ENCODE results near the gene NEK5. TPM values are rescaled to one million over a fixed set of nuclear protein-coding genes. Genes with fewer than 3 reads are reported as not detected.

NEK5 gene
- total RNA-seq, 2 donors from 2014 or later, result 0.33 to 0.78 TPM

- ATAC-seq, result peak; percentile 5
- Histone ChIP-seq H3K4me3 (peak within 1 kb of the TSS; percentile 90 to 95), H3K27ac (peak within 1 kb of the TSS; percentile 8 to 76 (median 75)), H3K4me1 (peaks cover 15% of the 10 kb centered on the region), H3K36me3 (replicated peaks in 1 of 2; ENCODE audit: insufficient read depth in 1 of 2, low read depth in 2 of 2) (no peaks in the 10 kb centered on the region), H3K27me3 (no peaks in the 10 kb centered on the region), H3K9me3 (no peaks in the 10 kb centered on the region)
- TF ChIP-seq, protein P1, sequence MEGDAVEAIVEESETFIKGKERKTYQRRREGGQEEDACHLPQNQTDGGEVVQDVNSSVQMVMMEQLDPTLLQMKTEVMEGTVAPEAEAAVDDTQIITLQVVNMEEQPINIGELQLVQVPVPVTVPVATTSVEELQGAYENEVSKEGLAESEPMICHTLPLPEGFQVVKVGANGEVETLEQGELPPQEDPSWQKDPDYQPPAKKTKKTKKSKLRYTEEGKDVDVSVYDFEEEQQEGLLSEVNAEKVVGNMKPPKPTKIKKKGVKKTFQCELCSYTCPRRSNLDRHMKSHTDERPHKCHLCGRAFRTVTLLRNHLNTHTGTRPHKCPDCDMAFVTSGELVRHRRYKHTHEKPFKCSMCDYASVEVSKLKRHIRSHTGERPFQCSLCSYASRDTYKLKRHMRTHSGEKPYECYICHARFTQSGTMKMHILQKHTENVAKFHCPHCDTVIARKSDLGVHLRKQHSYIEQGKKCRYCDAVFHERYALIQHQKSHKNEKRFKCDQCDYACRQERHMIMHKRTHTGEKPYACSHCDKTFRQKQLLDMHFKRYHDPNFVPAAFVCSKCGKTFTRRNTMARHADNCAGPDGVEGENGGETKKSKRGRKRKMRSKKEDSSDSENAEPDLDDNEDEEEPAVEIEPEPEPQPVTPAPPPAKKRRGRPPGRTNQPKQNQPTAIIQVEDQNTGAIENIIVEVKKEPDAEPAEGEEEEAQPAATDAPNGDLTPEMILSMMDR (IDR thresholded peaks at IDR 0.05), result peak in 1 of 7 experiments; percentile 11
- no peak for TF ChIP-seq POLR2A (IDR thresholded peaks at IDR 0.05)
- peak in 1 of 4 donors; percentile 24 for DNase-seq
- intact Hi-C loops (cut with DNase I), result no loop called here
- 5 to 13% methylated on average over 19 to 46 of the region's 46 CpGs for WGBS, 2 donors
Measured at GRCh38 chr13:52010890-52011631, 117.8 kb downstream of the NEK5 start, which contains the start of gene ATP7B. Gene ATP7B (minus strand): TSS chr13:52011450. CDS start chr13:52011337, 113 bp downstream.

DNA sequence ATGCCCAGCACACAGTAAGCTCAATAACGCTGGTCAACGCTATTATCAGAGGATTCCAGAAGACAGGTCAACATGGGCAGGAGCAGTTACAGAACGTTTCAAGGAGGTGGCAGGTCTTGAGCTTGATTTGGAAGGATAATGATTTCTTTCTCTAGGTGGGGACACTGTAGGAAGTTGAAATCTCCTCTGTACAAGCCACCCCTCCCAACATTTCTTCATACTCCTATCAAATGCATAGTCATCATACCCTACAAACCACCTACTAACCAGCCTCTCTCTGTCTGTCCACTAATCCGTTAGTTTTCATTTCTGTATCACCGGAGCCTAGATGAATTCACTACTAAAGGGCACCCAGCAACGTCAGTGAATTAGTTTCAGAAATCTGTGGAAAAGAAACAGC is 118.9 kb downstream of the NEK5 start:
- H3K36me3 ChIP-seq (replicated peaks in 1 of 2; ENCODE audit: insufficient read depth in 1 of 2, low read depth in 2 of 2), result no peaks in the 10 kb centered on the region
- DNase-seq, result no peak
- no peak for ATAC-seq
- no peaks in the 10 kb centered on the region for H3K9me3 ChIP-seq
- TF ChIP-seq, protein P1 (IDR thresholded peaks at IDR 0.05), result no peak
- no peak for TF ChIP-seq POLR2A (IDR thresholded peaks at IDR 0.05)
- H3K4me1 ChIP-seq, result peaks cover 15% of the 10 kb centered on the region
- no peak overlapping the region for H3K4me3 ChIP-seq
- 57 to 58% methylated on average over 6 of the region's 6 CpGs for WGBS, 2 donors
- no peaks in the 10 kb centered on the region for H3K27me3 ChIP-seq
- no peak overlapping the region for H3K27ac ChIP-seq
- intact Hi-C loops (cut with DNase I), result loop anchor here (10.0 kb wide), 2 partner anchors 115 to 195 kb away; partner anchors contain the start of gene NEK5

DNA sequence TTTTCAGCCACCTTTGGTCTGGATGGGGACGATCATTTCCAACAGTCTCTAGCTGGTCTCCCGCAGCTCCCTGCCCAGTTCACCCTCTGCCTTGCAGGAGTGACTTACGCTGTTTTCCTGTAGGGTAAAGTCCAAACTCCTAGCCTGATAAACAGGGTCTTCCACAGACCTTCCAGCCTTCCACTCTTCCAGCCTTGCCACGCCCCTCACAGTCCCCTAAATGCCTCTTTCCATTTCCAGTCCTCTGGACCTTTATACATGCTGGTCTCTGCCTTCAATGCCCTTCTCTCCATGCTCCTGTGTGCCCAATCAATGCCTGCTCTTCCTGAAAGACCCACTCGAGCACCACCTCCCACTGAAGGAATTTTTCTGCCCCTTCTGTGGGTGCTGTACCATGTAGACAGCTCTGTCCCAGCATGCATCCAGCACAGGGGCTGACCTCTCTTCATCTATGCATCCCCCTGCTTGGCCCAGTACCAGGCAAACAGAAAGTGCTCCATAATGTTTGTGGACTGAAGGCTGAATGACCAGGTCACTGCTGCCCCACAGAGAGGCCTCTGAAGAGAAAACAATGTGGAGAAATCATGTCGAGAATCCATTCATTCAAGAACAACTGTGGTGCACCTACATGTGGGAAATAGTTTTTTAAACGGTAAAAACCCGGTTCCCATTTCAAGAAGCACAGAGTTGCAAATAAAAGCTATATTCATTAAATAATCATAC is 122.2 kb downstream of the NEK5 start:
- intact Hi-C loops (cut with DNase I), result loop anchor here (10.0 kb wide), 2 partner anchors 118 to 192 kb away; partner anchors contain the start of gene NEK5
- Histone ChIP-seq H3K27ac (no peak overlapping the region), H3K36me3 (replicated peaks in 1 of 2; ENCODE audit: insufficient read depth in 1 of 2, low read depth in 2 of 2) (no peaks in the 10 kb centered on the region), H3K9me3 (no peaks in the 10 kb centered on the region), H3K4me3 (no peak overlapping the region), H3K27me3 (no peaks in the 10 kb centered on the region), H3K4me1 (peaks cover 7% of the 10 kb centered on the region)
- WGBS, 2 donors, result 75 to 84% methylated on average over 8 of the region's 8 CpGs
- ATAC-seq (no peak), DNase-seq (no peak)
- TF ChIP-seq, protein P1 (IDR thresholded peaks at IDR 0.05), result no peak
- TF ChIP-seq POLR2A (IDR thresholded peaks at IDR 0.05), result no peak

- 85 to 92% methylated on average over 13 of the region's 13 CpGs for WGBS, 2 donors
Measured at GRCh38 chr13:52005841-52006522, 122.9 kb downstream of the NEK5 start.

More at GRCh38 chr13:52005841-52006522, 122.9 kb downstream of the NEK5 start:
- ATAC-seq, result no peak
- Histone ChIP-seq H3K4me3 (no peak overlapping the region), H3K27me3 (no peaks in the 10 kb centered on the region), H3K36me3 (replicated peaks in 1 of 2; ENCODE audit: insufficient read depth in 1 of 2, low read depth in 2 of 2) (no peaks in the 10 kb centered on the region), H3K27ac (no peak overlapping the region), H3K4me1 (peaks cover 5% of the 10 kb centered on the region), H3K9me3 (no peaks in the 10 kb centered on the region)
- TF ChIP-seq, protein P1 (IDR thresholded peaks at IDR 0.05), result no peak
- TF ChIP-seq POLR2A (IDR thresholded peaks at IDR 0.05), result no peak
- intact Hi-C loops (cut with DNase I), result loop anchor here (10.0 kb wide), 2 partner anchors 119 to 191 kb away; partner anchors contain the start of gene NEK5
- DNase-seq, result no peak

All from body of pancreas (tissue), 4 donors.